Neural cell (in vitro differentiated cells): ENCODE data around the gene IL23R.

Experiments
- EZH2 ChIP-seq: fragments of 200-600, 300-800 bp; shearing (Covaris generic), sonication (generic); IDR thresholded peaks from 2 replicates; pipeline ENCODE4 v1.6.1; 2014; ENCODE audit warnings: antibody characterized with exemption, low read length, borderline replicate concordance, mild to moderate bottlenecking; ENCODE audit not compliant: insufficient read depth, poor library complexity, severe bottlenecking
- TF ChIP-seq, protein P1 (sequence below): fragments of 450-650 bp; IDR thresholded peaks from 2 replicates; pipeline ENCODE4 v1.5.1; 2014; ENCODE audit warnings: antibody characterized with exemption, mild to moderate bottlenecking, moderate library complexity; ENCODE audit not compliant: poor library complexity, severe bottlenecking

DNA sequence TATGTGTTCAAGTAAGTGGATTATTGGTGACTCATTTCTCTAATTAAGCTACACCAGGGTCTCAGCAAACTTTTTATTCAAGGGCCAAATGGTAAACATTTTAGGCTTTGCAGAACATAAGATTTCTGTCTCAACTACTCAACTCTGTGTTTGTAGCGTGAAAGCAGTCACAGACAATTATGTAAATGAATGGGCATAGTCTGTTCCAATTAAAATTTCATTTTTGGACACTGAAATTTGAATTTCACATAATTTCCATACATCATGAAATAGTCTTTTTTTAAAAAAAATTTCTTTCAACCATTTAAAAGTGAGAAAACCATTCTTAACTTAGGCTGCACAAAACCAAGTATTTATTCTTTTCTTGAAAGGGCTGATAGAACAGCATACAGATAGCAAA lies 50.1 kb downstream of the IL23R start:
- TF ChIP-seq, protein P1, sequence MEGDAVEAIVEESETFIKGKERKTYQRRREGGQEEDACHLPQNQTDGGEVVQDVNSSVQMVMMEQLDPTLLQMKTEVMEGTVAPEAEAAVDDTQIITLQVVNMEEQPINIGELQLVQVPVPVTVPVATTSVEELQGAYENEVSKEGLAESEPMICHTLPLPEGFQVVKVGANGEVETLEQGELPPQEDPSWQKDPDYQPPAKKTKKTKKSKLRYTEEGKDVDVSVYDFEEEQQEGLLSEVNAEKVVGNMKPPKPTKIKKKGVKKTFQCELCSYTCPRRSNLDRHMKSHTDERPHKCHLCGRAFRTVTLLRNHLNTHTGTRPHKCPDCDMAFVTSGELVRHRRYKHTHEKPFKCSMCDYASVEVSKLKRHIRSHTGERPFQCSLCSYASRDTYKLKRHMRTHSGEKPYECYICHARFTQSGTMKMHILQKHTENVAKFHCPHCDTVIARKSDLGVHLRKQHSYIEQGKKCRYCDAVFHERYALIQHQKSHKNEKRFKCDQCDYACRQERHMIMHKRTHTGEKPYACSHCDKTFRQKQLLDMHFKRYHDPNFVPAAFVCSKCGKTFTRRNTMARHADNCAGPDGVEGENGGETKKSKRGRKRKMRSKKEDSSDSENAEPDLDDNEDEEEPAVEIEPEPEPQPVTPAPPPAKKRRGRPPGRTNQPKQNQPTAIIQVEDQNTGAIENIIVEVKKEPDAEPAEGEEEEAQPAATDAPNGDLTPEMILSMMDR: no peak
- no peak for TF ChIP-seq EZH2
